ENCODE measurements around the gene NEUROD2. TPM values are rescaled to one million over a fixed set of nuclear protein-coding genes. Genes with fewer than 3 reads are reported as not detected.

Gene NEUROD2
- total and polyA plus RNA-seq, 2 donors (not counting 3 experiments of a cell fraction or from before 2014, with no cell fraction given), result not detected

DNA sequence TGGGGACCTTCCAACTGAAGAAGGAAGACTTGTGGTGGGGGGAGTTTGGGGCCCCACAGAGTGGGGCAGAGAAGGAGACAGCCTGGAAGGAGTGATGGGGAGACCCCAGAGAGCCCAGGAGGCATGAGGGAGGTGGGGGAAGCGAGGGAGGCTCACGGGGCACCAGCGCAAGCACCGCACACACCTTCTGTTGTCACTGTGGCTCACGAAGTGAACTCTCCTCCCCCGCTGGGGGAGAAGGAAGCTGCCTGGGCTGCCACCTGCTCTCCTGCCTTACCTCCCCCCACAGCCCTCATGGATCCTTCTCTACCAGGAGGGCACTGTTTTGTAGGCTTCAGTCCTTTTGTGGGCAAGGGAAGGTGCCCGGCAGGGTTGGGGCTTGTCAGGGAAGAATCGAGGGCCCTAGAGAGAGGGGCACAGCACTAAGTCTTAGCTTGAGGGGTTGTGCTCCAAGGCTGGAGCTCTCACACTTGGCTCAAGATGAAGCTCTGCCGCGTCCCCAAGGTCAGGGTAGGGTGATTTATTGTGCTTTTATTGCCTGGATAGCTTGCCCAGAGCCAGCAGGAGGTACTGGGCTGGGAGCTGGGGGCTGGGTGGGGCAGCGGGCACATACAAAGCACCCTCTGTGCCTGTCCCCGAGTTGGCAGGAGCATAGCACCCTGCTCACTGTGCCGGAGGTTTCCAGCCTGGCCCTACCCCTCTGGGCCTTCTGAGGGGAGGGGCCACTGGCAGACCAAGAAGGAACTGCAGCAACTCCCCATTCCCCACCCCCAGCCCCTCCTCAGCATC, 24.6 kb upstream of the NEUROD2 start:
- Histone ChIP-seq H3K9me1 (replicated peaks; ENCODE audit: control insufficient read depth, extremely low read depth, insufficient read depth, low read length) (no peaks in the 10 kb centered on the region), H3K36me3 (ENCODE audit: control insufficient read depth in 2 of 2, extremely low read depth in 1 of 2, insufficient read depth in 2 of 2, low read length in 2 of 2) (no peaks in the 10 kb centered on the region), H3K27ac (ENCODE audit: insufficient read depth, low read depth, low read length) (no peak overlapping the region), H4K20me1 (replicated peaks; ENCODE audit: control insufficient read depth, extremely low read depth, insufficient read depth, low read length) (no peaks in the 10 kb centered on the region), H3K27me3 (ENCODE audit: control insufficient read depth in 2 of 2, insufficient read depth in 2 of 2, low read length in 2 of 2) (peaks cover 28 to 40% of the 10 kb centered on the region in 2 experiments), H3K4me2 (ENCODE audit: insufficient read depth, low read length) (no peak overlapping the region), H3K79me2 (ENCODE audit: control insufficient read depth, insufficient read depth, low read length) (no peaks in the 10 kb centered on the region), H3K4me1 (ENCODE audit: control insufficient read depth, extremely low read depth, insufficient read depth, low read length) (peaks cover 4% of the 10 kb centered on the region), H3K9ac (replicated peaks; ENCODE audit: extremely low read depth, insufficient read depth, low read length) (no peak overlapping the region), H3K9me3 (replicated peaks; ENCODE audit: control insufficient read depth, insufficient read depth, low read length) (no peaks in the 10 kb centered on the region), H2AFZ (ENCODE audit: low read depth, low read length) (no peak overlapping the region), H3K4me3 (replicated peaks in 1 of 3; ENCODE audit: insufficient read depth in 1 of 3, low read depth in 1 of 3, low read length in 3 of 3) (no peak overlapping the region)
- intact Hi-C loops (cut with micrococcal nuclease) (no loop called here), dilution Hi-C loops (cut with MboI; ENCODE audit: extremely low pct_ligation_motif_present, low sequenced_read_pairs) (loop anchor here (10.0 kb wide), 1 partner anchor 112 kb away; no protein-coding TSS in a partner anchor)
- ChIA-PET CTCF (interaction anchor here (1.2 to 6.4 kb wide), 7 partner anchors 8 to 98 kb away, joined by 3 to 141 read pairs (median 7); partner anchors contain the start of gene MIEN1), POLR2A (no interaction called here)
- no peak for DNase-seq (ENCODE audit: low read depth, low spot score)
- TF ChIP-seq GATA2 (IDR thresholded peaks at IDR 0.05; ENCODE audit: insufficient read depth, insufficient read length, low read depth, low read length) (no peak), POLR2A (IDR thresholded peaks at IDR 0.05; ENCODE audit: low read depth, low read length) (no peak), POLR2AphosphoS5 (IDR thresholded peaks at IDR 0.05; ENCODE audit: insufficient read depth, low read depth, low read length) (no peak)
- BruUV-seq (replicated peaks), result no TSS peak
- FAIRE-seq, result no peak

DNA sequence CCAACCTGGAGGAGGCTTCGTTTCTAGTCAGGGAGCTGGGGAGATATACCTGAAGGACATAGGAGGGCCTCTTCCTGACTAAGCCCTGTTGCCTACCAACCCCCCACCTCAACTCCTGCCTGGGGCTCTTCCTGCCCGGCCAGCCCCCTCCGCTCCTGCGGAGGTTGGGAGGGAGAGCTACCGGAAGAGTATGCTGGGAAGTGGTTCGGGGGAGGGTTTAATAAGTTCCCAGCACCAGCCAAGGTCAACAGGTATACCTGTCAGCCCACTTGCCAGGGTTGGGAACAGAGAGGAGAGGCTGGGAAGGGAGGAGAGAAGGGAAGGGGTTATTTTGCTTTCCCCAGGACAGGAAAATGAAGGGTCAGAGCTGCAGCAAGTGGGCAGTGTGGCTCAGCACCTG, 23.7 kb upstream of the NEUROD2 start:
- peaks cover 38 to 46% of the 10 kb centered on the region in 2 experiments for H3K27me3 ChIP-seq (ENCODE audit: control insufficient read depth in 2 of 2, insufficient read depth in 2 of 2, low read length in 2 of 2)

More for the DNA sequence above, 23.7 kb upstream of the NEUROD2 start:
- Histone ChIP-seq H3K4me2 (ENCODE audit: insufficient read depth, low read length) (no peak overlapping the region), H3K4me1 (ENCODE audit: control insufficient read depth, extremely low read depth, insufficient read depth, low read length) (peaks cover 1% of the 10 kb centered on the region), H3K79me2 (ENCODE audit: control insufficient read depth, insufficient read depth, low read length) (no peaks in the 10 kb centered on the region), H3K9me3 (replicated peaks; ENCODE audit: control insufficient read depth, insufficient read depth, low read length) (no peaks in the 10 kb centered on the region), H3K27ac (ENCODE audit: insufficient read depth, low read depth, low read length) (no peak overlapping the region), H3K36me3 (ENCODE audit: control insufficient read depth in 2 of 2, extremely low read depth in 1 of 2, insufficient read depth in 2 of 2, low read length in 2 of 2) (no peaks in the 10 kb centered on the region), H3K9me1 (replicated peaks; ENCODE audit: control insufficient read depth, extremely low read depth, insufficient read depth, low read length) (no peaks in the 10 kb centered on the region), H2AFZ (ENCODE audit: low read depth, low read length) (no peak overlapping the region), H4K20me1 (replicated peaks; ENCODE audit: control insufficient read depth, extremely low read depth, insufficient read depth, low read length) (no peaks in the 10 kb centered on the region), H3K4me3 (replicated peaks in 1 of 3; ENCODE audit: insufficient read depth in 1 of 3, low read depth in 1 of 3, low read length in 3 of 3) (no peak overlapping the region), H3K9ac (replicated peaks; ENCODE audit: extremely low read depth, insufficient read depth, low read length) (no peak overlapping the region)
- FAIRE-seq (no peak), DNase-seq (ENCODE audit: low read depth, low spot score) (no peak)
- CTCF ChIA-PET, result interaction anchor here (0.7 to 6.4 kb wide), 4 partner anchors 7 to 129 kb away, joined by 3 to 141 read pairs (median 66); no protein-coding TSS in a partner anchor
- POLR2A ChIA-PET, result no interaction called here
- intact Hi-C loops (cut with micrococcal nuclease), result no loop called here
- dilution Hi-C loops (cut with MboI; ENCODE audit: extremely low pct_ligation_motif_present, low sequenced_read_pairs), result loop anchor here (10.0 kb wide), 1 partner anchor 113 kb away; no protein-coding TSS in a partner anchor
- BruUV-seq (replicated peaks), result no TSS peak
- no peak for TF ChIP-seq POLR2AphosphoS5 (IDR thresholded peaks at IDR 0.05; ENCODE audit: insufficient read depth, low read depth, low read length)
- TF ChIP-seq, protein P1, sequence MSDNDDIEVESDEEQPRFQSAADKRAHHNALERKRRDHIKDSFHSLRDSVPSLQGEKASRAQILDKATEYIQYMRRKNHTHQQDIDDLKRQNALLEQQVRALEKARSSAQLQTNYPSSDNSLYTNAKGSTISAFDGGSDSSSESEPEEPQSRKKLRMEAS (IDR thresholded peaks at IDR 0.05; ENCODE audit: insufficient read depth, insufficient read length), result no peak
- TF ChIP-seq FOS (IDR thresholded peaks at IDR 0.05; ENCODE audit: borderline replicate concordance, insufficient read depth, low read length), result no peak
- TF ChIP-seq GATA2 (IDR thresholded peaks at IDR 0.05; ENCODE audit: insufficient read depth, insufficient read length, low read depth, low read length), result no peak
- no peak for TF ChIP-seq MYC (IDR thresholded peaks at IDR 0.05; ENCODE audit: low read depth, low read length)
- TF ChIP-seq POLR2A (IDR thresholded peaks at IDR 0.05; ENCODE audit: low read depth, low read length), result no peak
- TF ChIP-seq, protein P2, sequence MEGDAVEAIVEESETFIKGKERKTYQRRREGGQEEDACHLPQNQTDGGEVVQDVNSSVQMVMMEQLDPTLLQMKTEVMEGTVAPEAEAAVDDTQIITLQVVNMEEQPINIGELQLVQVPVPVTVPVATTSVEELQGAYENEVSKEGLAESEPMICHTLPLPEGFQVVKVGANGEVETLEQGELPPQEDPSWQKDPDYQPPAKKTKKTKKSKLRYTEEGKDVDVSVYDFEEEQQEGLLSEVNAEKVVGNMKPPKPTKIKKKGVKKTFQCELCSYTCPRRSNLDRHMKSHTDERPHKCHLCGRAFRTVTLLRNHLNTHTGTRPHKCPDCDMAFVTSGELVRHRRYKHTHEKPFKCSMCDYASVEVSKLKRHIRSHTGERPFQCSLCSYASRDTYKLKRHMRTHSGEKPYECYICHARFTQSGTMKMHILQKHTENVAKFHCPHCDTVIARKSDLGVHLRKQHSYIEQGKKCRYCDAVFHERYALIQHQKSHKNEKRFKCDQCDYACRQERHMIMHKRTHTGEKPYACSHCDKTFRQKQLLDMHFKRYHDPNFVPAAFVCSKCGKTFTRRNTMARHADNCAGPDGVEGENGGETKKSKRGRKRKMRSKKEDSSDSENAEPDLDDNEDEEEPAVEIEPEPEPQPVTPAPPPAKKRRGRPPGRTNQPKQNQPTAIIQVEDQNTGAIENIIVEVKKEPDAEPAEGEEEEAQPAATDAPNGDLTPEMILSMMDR (IDR thresholded peaks at IDR 0.05; ENCODE audit: extremely low read depth in 1 of 2, insufficient read depth in 1 of 2, low read depth in 1 of 2, low read length in 2 of 2), result no peak
- TF ChIP-seq JUN (IDR thresholded peaks at IDR 0.05; ENCODE audit: borderline replicate concordance, insufficient read depth, insufficient read length, low read depth), result no peak
- no peak for TF ChIP-seq EZH2 (IDR thresholded peaks at IDR 0.05; ENCODE audit: borderline replicate concordance, low read depth, low read length, severe bottlenecking)

Measured in endothelial cell of umbilical vein (primary cell).